ENCODE measurements around the gene CNP.
"Not testable (repeated sequence)": the region's sequence is repeated elsewhere in the genome, so short reads cannot be mapped to it uniquely, and the experiment has no call there.

Gene CNP

GRCh38 chr17:41966463-41967140 is at the start of gene CNP:
Gene CNP, plus strand, starts transcription at chr17:41966795. Its CDS starts 90 bp downstream, at chr17:41966885.
- DNase-seq (ENCODE audit: low spot score), result peak; percentile 84

- no peak for DNase-seq (ENCODE audit: low spot score)
Measured at GRCh38 chr17:41917192-41917591, 49.4 kb upstream of the CNP start.

GRCh38 chr17:41917679-41918313 is 48.8 kb upstream of the CNP start:
- no peak for DNase-seq (ENCODE audit: low spot score)

- peak; percentile 96 for DNase-seq (ENCODE audit: low spot score)
Measured at GRCh38 chr17:41918314-41919164, 48.1 kb upstream of the CNP start, which contains the start of gene ACLY. Gene ACLY, minus strand, starts transcription at chr17:41918951. Its CDS starts 5,078 bp downstream, at chr17:41913873.

GRCh38 chr17:41919165-41919817 is 47.3 kb upstream of the CNP start:
- DNase-seq (ENCODE audit: low spot score), result peak; percentile 74

- DNase-seq (ENCODE audit: low spot score), result no peak
Measured at GRCh38 chr17:41919840-41920579, 46.6 kb upstream of the CNP start.

GRCh38 chr17:41920580-41920955 is 46.0 kb upstream of the CNP start:
- DNase-seq (ENCODE audit: low spot score), result no peak

- DNase-seq (ENCODE audit: low spot score), result no peak
Measured at GRCh38 chr17:41925991-41926590, 40.5 kb upstream of the CNP start.

GRCh38 chr17:41928693-41929251 is 37.8 kb upstream of the CNP start:
- DNase-seq (ENCODE audit: low spot score), result no peak

GRCh38 chr17:41930009-41930832 is 36.4 kb upstream of the CNP start, which contains the start of gene ODAD4:
Gene ODAD4, plus strand, starts transcription at chr17:41930617. Its CDS starts 107 bp downstream, at chr17:41930724.
- peak; percentile 94 for DNase-seq (ENCODE audit: low spot score)

- DNase-seq (ENCODE audit: low spot score), result not testable (repeated sequence)
Measured at GRCh38 chr17:41930833-41931156, 35.8 kb upstream of the CNP start.

GRCh38 chr17:41931715-41932114 is 34.9 kb upstream of the CNP start:
- DNase-seq (ENCODE audit: low spot score), result not testable (repeated sequence)

GRCh38 chr17:41932816-41933389 is 33.7 kb upstream of the CNP start:
- DNase-seq (ENCODE audit: low spot score), result no peak

- no peak for DNase-seq (ENCODE audit: low spot score)
Measured at GRCh38 chr17:41935641-41936040, 31.0 kb upstream of the CNP start.

GRCh38 chr17:41937970-41938954 is 28.3 kb upstream of the CNP start:
- no peak for DNase-seq (ENCODE audit: low spot score)

- DNase-seq (ENCODE audit: low spot score), result no peak
Measured at GRCh38 chr17:41939044-41939692, 27.4 kb upstream of the CNP start.

- DNase-seq (ENCODE audit: low spot score), result no peak
Measured at GRCh38 chr17:41939693-41940090, 26.9 kb upstream of the CNP start.

GRCh38 chr17:41941168-41941567 is 25.4 kb upstream of the CNP start:
- no peak for DNase-seq (ENCODE audit: low spot score)

Measured in SW480 (cell line).